DLD1 (cell line): ENCODE measurements around the gene RAN.
"Not testable (repeated sequence)": the region's sequence is repeated elsewhere in the genome, so short reads cannot be mapped to it uniquely, and the experiment has no call there.

Experiments used
- in situ Hi-C: cut with HindIII; loops from 2 replicates; pipeline ENCODE4 v1.10.0; 2017; ENCODE audit warnings: low sequenced_read_pairs

RAN gene

DNA sequence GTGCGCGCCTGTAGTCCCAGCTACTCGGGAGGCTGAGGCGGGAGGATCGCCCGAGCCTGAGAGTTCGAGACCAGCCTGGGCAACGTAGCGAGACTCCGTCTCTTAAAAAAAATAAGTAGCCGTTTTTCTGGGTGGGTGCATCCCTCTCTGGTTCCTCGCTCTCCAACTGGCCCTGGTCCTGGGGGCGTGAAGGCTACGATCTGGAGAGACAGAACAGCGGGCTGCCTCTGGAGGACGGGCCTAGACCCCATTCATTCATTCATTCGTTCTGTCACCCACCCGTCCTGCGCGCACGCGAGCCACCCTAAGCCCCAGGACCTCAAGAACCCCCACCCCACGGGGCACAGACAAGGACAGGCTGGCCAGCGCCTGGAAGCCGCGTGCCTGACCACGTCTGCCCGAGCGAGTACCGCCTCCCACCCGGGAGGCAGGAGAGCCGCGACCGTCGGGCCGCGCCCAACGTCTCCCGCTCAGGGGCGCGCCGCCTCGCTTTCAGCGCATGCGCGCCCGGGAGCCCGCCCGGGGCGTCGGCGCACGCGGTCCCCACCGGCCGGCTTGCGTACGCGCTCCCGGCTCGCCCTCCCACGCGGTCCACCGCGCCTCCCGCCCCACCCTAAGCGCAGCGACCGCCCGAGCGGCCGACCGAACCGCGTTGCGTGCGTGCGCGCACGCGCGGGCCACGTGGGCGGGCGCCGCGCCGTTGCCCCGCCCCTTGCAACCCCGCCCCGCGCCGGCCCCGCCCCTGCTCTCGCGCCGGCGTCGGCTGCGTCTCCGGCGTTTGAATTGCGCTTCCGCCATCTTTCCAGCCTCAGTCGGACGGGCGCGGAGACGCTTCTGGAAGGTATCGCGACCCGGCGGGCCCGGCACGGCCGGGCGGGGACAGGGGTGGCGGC lies at the start of gene RAN:
Gene RAN (plus strand): TSS at position 781 of the 893 bp plus-strand sequence. CDS start 528 bp downstream, outside the sequence.
- in situ Hi-C loops = no loop called here

- in situ Hi-C loops = no loop called here
Measured at GRCh38 chr12:130825771-130826150, 46.1 kb upstream of the RAN start.

DNA sequence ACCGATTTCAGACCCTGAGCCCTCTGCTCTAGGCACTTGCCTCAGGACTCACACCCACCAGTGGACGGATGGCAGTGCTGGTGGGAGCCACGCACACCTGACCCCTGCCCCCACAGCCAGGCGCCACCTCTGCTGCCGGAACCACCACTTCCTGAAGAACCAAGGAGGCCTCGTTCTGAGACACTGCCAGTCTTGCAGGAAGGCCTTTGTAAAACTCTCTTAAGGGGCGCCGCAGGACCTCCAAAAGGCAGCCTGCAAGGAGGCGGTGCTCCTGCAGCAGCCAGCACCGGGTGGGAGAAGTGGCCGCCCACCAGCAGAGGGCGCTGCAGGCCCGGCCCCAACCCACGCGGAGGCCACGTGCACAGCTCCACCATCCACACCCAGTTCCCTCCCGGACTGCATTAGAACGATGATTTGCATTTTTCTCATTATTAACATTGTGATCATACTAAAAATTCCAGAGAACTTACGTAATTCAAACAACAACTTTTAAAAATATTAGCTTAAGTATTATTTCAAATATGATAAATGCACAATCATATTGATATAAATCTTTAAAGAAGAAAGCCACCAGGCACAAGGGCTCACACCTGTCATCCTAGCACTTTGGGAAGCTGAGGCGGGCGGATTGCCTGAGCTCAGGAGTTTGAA lies 45.6 kb upstream of the RAN start:
- in situ Hi-C loops = no loop called here

GRCh38 chr12:130827432-130827831 lies 44.4 kb upstream of the RAN start:
- in situ Hi-C loops = no loop called here

DNA sequence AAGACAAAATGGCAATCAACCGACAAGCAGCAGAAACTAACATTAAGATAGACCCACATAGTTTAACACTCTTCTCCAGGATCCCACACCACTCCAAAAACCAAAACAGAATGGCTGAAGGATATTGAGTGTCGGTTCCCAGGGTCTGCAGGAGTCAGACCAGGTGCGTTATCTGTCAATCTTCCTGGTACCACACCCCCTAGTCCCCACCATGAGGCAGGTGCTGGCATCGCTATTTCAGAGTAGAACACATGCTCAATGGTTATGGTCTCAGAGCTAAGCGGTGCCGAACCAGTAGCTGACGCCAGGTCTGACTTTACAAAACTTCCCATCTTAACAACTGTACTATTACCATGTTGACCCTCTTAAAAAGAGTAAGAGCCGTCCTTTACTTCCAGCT lies 43.0 kb upstream of the RAN start:
- in situ Hi-C loops = no loop called here

- in situ Hi-C loops = no loop called here
Measured at GRCh38 chr12:130829391-130830245, 42.2 kb upstream of the RAN start.

DNA sequence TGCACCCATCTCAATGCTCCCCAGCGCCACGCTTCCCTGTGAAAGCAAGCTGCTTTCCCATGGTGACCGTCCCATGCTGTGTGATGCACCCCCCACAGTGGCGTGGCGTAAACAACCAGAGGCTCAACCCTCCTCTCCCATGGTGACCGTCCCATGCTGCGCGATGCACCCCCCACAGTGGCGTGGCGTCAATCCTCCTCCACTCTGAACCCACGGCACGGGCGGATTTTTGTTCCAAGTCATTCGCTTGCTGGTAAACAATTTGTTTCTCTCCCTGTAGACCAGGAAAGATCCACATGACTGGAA lies 41.7 kb upstream of the RAN start:
- in situ Hi-C loops = no loop called here

DNA sequence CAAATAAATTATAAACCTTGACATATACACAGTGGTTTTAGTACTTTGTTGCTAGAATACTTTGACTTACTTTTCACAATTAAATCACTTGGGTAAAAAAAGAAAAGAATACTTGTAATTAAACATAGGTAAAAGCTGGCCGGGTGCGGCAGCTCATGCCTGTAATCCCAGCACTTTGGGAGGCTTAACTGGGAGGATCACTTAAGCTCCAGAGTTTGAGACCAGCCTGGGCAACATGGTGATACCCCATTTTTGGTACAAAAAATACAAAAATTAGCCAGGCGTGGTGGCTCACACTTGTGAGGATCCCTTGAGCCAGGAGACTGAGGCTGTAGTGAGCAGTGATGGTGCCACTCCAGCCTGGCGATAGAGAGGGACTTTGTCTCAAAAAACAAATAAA lies 40.6 kb upstream of the RAN start:
- in situ Hi-C loops = no loop called here

DNA sequence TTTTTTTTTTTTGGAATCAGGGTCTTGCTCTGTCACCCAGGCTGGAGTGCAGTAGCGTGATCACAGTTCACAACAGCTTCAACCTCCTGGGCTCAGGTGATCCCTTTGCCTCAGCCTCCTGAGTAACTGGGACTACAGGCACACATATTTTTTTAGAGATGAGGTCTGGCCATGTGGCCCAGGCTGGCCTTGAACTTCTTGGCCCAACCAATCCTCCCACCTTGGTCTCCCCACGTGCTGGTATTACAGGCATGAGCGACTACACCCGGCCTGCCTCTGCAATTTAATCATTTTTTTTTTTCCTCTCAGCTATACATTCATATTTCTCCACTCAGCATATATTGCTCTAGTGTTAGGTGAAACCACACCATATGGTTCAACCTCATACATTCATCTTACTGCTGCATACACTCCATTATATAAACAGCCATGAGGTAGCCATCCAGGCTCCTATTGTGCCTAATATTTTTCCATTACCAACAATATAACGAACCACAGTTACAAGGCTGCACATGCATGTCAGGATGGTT lies 39.9 kb upstream of the RAN start:
- in situ Hi-C loops = no loop called here

- in situ Hi-C loops = no loop called here
Measured at GRCh38 chr12:130832561-130833209, 39.2 kb upstream of the RAN start.

- in situ Hi-C loops = no loop called here
Measured at GRCh38 chr12:130835011-130835410, 36.9 kb upstream of the RAN start.

DNA sequence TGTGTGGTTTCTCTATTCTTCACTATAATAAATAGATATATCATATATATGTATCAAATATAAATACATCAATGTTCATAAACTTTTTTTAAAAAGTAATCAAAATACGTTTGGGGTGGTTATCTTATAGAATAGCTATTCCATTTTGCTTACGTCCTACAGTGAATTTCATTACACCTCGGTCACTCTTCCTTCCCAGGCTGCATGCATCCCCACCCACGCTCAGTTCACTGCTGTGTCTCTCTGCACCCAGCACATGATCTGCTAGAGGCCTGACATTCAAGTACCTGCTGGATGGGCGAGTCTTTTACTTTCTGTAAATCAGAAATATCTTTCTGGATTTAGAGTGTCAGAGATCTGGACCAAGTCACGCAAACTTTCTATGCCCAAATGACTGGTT lies 36.4 kb upstream of the RAN start:
- in situ Hi-C loops = no loop called here

- in situ Hi-C loops = no loop called here
Measured at GRCh38 chr12:130838284-130838950, 33.4 kb upstream of the RAN start.

GRCh38 chr12:130838951-130839769 lies 32.7 kb upstream of the RAN start, which contains the start of gene STX2:
Gene STX2 (minus strand): TSS chr12:130839250. CDS start chr12:130839099, 151 bp downstream.
- in situ Hi-C loops = no loop called here

- in situ Hi-C loops = no loop called here
Measured at GRCh38 chr12:130839770-130840404, 32.0 kb upstream of the RAN start.

DNA sequence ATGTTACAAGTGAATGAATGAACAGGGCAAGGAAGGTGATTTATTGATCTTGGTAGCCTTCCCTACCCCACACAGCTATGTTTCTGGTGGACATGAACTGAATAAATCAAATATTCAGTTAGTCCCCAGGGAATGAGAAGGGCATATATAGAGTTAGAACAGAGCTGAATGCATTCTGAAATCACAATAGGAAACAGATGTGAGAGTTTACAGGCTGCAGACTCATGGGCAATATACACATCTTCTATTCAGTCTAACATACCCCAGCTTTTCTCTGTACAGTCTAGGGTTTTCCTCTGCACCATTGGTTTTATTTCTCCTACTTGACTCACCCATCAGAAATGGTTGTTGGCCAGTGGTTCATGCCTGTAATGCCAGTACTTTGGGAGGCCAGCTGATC lies 25.5 kb upstream of the RAN start:
- in situ Hi-C loops = no loop called here

GRCh38 chr12:130847112-130847511 lies 24.8 kb upstream of the RAN start:
- in situ Hi-C loops = no loop called here

GRCh38 chr12:130848105-130848504 lies 23.8 kb upstream of the RAN start:
- in situ Hi-C loops = not testable (repeated sequence)

- in situ Hi-C loops = not testable (repeated sequence)
Measured at GRCh38 chr12:130848785-130849305, 23.0 kb upstream of the RAN start.
